ENCODE measurements around the gene AATK.

Gene AATK

GRCh38 chr17:81196505-81197408 lies 30.7 kb upstream of the AATK start:
- DNase-seq = no peak

GRCh38 chr17:81195941-81196495 lies 30.0 kb upstream of the AATK start:
- no peak for DNase-seq

GRCh38 chr17:81194941-81195901 lies 29.2 kb upstream of the AATK start:
- DNase-seq = no peak

- no peak for DNase-seq
Measured at GRCh38 chr17:81194225-81194760, 28.3 kb upstream of the AATK start.

GRCh38 chr17:81193470-81194224 lies 27.6 kb upstream of the AATK start:
- no peak for DNase-seq

GRCh38 chr17:81193051-81193410 lies 27.0 kb upstream of the AATK start:
- no peak for DNase-seq

GRCh38 chr17:81192386-81193050 lies 26.5 kb upstream of the AATK start:
- no peak for DNase-seq

- DNase-seq = no peak
Measured at GRCh38 chr17:81191646-81192045, 25.6 kb upstream of the AATK start.

- no peak for DNase-seq
Measured at GRCh38 chr17:81191116-81191515, 25.1 kb upstream of the AATK start.

GRCh38 chr17:81190591-81190990 lies 24.6 kb upstream of the AATK start:
- no peak for DNase-seq

GRCh38 chr17:81189670-81190530 lies 23.9 kb upstream of the AATK start:
- DNase-seq = no peak

GRCh38 chr17:81189016-81189415 lies 23.0 kb upstream of the AATK start:
- no peak for DNase-seq

- DNase-seq = no peak
Measured at GRCh38 chr17:81188491-81188840, 22.4 kb upstream of the AATK start.

GRCh38 chr17:81187586-81188490 lies 21.8 kb upstream of the AATK start:
- no peak for DNase-seq

GRCh38 chr17:81187120-81187519 lies 21.1 kb upstream of the AATK start:
- DNase-seq = no peak

GRCh38 chr17:81186203-81186602 lies 20.2 kb upstream of the AATK start:
- no peak for DNase-seq

- no peak for DNase-seq
Measured at GRCh38 chr17:81184555-81184954, 18.5 kb upstream of the AATK start.

GRCh38 chr17:81183807-81184206 lies 17.8 kb upstream of the AATK start:
- no peak for DNase-seq

GRCh38 chr17:81183316-81183715 lies 17.3 kb upstream of the AATK start:
- no peak for DNase-seq

- no peak for DNase-seq
Measured at GRCh38 chr17:81182596-81182995, 16.6 kb upstream of the AATK start.
